HG03039 (cell line): ENCODE measurements around the gene PTBP3.
A peak's percentile ranks its signal among the peaks of the same experiment; 100 is the strongest.
"Not testable (repeated sequence)": the region's sequence is repeated elsewhere in the genome, so short reads cannot be mapped to it uniquely, and the experiment has no call there.

Experiments used
- ATAC-seq: cut with Tn5 transposase; IDR thresholded peaks from one replicate; pipeline ENCODE4 v1.9.1; 2021; ENCODE audit warnings: mild to moderate bottlenecking, moderate library complexity; ENCODE audit not compliant: unreplicated experiment

Gene PTBP3, protein sequence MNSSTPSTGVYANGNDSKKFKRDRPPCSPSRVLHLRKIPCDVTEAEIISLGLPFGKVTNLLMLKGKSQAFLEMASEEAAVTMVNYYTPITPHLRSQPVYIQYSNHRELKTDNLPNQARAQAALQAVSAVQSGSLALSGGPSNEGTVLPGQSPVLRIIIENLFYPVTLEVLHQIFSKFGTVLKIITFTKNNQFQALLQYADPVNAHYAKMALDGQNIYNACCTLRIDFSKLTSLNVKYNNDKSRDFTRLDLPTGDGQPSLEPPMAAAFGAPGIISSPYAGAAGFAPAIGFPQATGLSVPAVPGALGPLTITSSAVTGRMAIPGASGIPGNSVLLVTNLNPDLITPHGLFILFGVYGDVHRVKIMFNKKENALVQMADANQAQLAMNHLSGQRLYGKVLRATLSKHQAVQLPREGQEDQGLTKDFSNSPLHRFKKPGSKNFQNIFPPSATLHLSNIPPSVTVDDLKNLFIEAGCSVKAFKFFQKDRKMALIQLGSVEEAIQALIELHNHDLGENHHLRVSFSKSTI

GRCh38 chr9:112332977-112333638, at the start of gene PTBP3:
Gene PTBP3 (minus strand): TSS chr9:112333619. CDS start chr9:112297865, 35,754 bp downstream.
- peak; percentile 47 for ATAC-seq

GRCh38 chr9:112382501-112383364, 49.3 kb upstream of the PTBP3 start:
- no peak for ATAC-seq

- ATAC-seq = no peak
These were observed 48.6 kb upstream of the PTBP3 start for GRCh38 chr9:112382066-112382465.

DNA sequence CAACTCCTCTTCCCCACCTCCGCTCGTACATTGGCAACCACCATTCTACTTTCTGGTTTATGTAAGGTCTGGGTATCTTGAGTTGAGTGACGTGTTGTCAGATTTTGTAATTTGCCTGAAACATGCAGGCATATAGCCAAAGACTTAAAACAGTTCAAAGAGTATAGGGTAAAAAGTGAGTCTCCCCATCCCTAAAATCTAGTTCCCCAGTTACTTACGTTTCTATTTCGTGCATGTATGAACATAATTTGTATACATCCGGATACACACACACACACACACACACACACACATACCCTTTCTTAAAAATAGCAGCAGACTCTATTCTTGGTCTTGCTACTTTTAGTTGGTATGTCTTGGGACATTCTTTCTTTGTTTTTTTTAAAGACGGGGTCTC, 47.4 kb upstream of the PTBP3 start:
- ATAC-seq = no peak

GRCh38 chr9:112380102-112380824, 46.8 kb upstream of the PTBP3 start, which contains the start of gene HSDL2:
Gene HSDL2 (plus strand): TSS chr9:112380108. CDS start chr9:112380164, 56 bp downstream.
- peak; percentile 10 for ATAC-seq

- peak; percentile 77 for ATAC-seq
These were observed 46.0 kb upstream of the PTBP3 start for GRCh38 chr9:112379177-112380101.

- ATAC-seq = peak; percentile 7
These were observed 45.1 kb upstream of the PTBP3 start for GRCh38 chr9:112378328-112379176.

GRCh38 chr9:112377684-112378327, 44.4 kb upstream of the PTBP3 start:
- ATAC-seq = no peak

- ATAC-seq = no peak
These were observed 43.7 kb upstream of the PTBP3 start for GRCh38 chr9:112377087-112377486.

DNA sequence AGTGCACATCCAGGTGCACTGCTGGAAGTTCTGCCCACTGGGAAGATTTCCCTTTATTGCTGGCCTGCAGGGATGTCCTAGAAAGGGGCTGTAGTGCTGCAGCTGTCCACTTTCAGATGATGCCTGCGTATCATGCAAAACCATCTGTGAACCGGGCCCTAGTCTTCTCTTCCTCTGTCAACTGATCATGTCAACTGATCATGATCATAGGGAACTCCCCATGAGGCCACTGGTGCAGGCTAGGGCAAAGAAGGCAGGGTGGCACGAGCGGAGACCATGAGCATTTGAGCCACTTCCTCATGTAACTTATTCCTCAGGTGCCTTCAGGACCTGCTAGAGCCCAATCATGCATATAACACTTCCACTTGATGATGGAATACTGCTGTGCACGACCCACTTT, 41.9 kb upstream of the PTBP3 start:
- no peak for ATAC-seq

DNA sequence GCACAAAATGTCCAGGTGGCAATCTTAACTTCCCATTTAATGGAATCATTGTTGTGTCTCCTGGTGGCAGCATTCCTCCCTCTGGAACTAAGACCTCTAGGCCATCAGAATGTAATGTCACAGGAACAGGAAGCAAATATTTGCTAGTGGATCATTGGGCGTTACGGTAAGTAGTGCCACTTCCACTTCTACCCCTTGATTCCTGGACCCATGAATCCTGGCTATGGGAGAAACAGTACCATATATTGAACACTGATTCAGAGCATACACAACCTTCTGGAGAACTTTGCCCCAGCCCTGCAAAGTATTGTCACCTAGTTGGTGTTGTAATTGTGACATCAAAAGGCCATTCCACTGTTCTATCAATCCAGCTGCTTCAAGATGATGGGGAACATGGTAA, 40.8 kb upstream of the PTBP3 start:
- not testable (repeated sequence) for ATAC-seq

- ATAC-seq = not testable (repeated sequence)
These were observed 40.2 kb upstream of the PTBP3 start for GRCh38 chr9:112373666-112374065.

- no peak for ATAC-seq
These were observed 37.6 kb upstream of the PTBP3 start for GRCh38 chr9:112371060-112371459.

- ATAC-seq = no peak
These were observed 36.4 kb upstream of the PTBP3 start for GRCh38 chr9:112369817-112370216.

- ATAC-seq = no peak
These were observed 34.0 kb upstream of the PTBP3 start for GRCh38 chr9:112367465-112367864.

- ATAC-seq = no peak
These were observed 33.2 kb upstream of the PTBP3 start for GRCh38 chr9:112366591-112366990.

DNA sequence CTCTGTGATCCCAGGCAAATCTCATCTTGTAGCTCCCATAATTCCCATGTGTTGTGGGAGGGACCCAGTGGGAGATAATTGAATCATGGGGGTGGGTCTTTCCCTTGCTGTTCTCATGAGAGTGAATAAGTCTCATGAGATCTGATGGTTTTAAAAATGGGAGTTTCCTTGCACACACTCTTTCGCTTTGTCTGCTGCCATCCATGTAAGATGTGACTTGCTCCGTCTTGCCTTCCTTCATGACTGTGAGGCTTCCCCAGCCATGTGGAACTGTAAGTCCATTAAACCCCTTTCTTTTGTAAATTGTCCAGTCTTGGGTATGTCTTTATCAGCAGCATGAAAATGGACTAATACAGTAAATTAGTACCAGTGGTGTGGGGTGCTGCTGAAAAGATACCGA, 31.8 kb upstream of the PTBP3 start:
- not testable (repeated sequence) for ATAC-seq

DNA sequence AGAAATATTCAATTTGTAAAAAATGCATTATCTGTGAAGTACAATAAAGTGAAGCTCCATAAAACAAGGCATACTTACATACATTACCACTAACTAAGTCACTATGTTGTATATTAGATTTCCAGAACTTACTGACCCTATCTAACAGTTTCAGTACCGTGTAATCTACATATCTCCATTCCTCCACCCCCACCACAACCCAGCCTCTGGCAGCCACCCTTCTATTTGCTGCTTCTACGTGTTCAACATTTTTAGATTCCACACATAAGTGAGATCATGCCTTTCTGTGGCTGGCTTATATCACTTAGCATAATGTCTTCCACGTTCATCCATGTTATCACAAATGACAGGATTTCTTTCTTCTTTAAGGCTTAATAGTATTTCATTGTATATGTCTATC, 31.3 kb upstream of the PTBP3 start:
- ATAC-seq = no peak
